Measurements from ENCODE around the gene RNF43.

DNA sequence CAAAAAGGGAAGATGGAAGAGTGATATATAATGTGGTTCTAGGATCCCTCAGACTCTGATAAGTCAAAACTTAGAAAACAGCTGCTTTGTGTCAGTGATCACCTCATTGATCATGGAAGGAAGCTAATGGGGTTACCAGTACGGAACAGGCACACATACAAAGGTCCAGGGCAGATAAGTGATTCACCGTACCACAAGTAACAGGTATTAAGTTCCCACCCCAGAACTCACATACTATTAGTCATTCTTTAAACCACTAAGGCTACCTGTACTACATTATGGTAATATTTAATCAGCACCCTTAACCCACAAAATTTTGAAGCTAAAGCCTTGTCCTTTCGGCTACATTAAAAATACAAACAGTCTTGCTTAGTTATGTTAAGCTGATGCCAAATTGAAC is 17.4 kb downstream of the RNF43 start:
- TF ChIP-seq, protein P1, sequence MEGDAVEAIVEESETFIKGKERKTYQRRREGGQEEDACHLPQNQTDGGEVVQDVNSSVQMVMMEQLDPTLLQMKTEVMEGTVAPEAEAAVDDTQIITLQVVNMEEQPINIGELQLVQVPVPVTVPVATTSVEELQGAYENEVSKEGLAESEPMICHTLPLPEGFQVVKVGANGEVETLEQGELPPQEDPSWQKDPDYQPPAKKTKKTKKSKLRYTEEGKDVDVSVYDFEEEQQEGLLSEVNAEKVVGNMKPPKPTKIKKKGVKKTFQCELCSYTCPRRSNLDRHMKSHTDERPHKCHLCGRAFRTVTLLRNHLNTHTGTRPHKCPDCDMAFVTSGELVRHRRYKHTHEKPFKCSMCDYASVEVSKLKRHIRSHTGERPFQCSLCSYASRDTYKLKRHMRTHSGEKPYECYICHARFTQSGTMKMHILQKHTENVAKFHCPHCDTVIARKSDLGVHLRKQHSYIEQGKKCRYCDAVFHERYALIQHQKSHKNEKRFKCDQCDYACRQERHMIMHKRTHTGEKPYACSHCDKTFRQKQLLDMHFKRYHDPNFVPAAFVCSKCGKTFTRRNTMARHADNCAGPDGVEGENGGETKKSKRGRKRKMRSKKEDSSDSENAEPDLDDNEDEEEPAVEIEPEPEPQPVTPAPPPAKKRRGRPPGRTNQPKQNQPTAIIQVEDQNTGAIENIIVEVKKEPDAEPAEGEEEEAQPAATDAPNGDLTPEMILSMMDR (IDR thresholded peaks at IDR 0.05): no peak
- TF ChIP-seq EP300 (IDR thresholded peaks at IDR 0.05): no peak
- no peak for TF ChIP-seq POLR2A (IDR thresholded peaks at IDR 0.05)
- no peak for TF ChIP-seq POLR2AphosphoS5 (IDR thresholded peaks at IDR 0.05)
